HG02870 (cell line): Measurements from ENCODE around the gene IRX1.

ENCODE experiments used
- ATAC-seq: cut with Tn5 transposase; IDR thresholded peaks from one replicate; pipeline ENCODE4 v1.9.1; 2021; ENCODE audit warnings: mild to moderate bottlenecking, moderate library complexity; ENCODE audit not compliant: unreplicated experiment

IRX1 gene

GRCh38 chr5:3595006-3595961 is at the start of gene IRX1:
TSS of gene IRX1 (plus strand) at chr5:3595832. CDS start at chr5:3596106, 274 bp downstream.
- ATAC-seq: no peak

GRCh38 chr5:3546028-3546427 is 49.6 kb upstream of the IRX1 start:
- ATAC-seq: no peak

GRCh38 chr5:3564116-3564515 is 31.5 kb upstream of the IRX1 start:
- ATAC-seq: no peak

- ATAC-seq: no peak
These were observed 30.7 kb upstream of the IRX1 start for GRCh38 chr5:3564827-3565518.

GRCh38 chr5:3584724-3585531 is 10.7 kb upstream of the IRX1 start:
- no peak for ATAC-seq

GRCh38 chr5:3590161-3590966 is 5.3 kb upstream of the IRX1 start:
- ATAC-seq: no peak

- ATAC-seq: no peak
These were observed 4.4 kb upstream of the IRX1 start for GRCh38 chr5:3590967-3591900.

GRCh38 chr5:3592298-3592697 is 3.3 kb upstream of the IRX1 start:
- no peak for ATAC-seq

- no peak for ATAC-seq
These were observed 1.7 kb upstream of the IRX1 start for GRCh38 chr5:3593771-3594509.

- ATAC-seq: no peak
These were observed 1.1 kb upstream of the IRX1 start for GRCh38 chr5:3594510-3595005.

GRCh38 chr5:3596261-3596825 is 711 bp downstream of the IRX1 start:
- ATAC-seq: no peak

GRCh38 chr5:3596857-3597166 is 1.2 kb downstream of the IRX1 start:
- no peak for ATAC-seq

- no peak for ATAC-seq
These were observed 1.8 kb downstream of the IRX1 start for GRCh38 chr5:3597167-3598007.

GRCh38 chr5:3598207-3598606 is 2.6 kb downstream of the IRX1 start:
- ATAC-seq: no peak

GRCh38 chr5:3598769-3599211 is 3.2 kb downstream of the IRX1 start:
- ATAC-seq: no peak

- no peak for ATAC-seq
These were observed 3.8 kb downstream of the IRX1 start for GRCh38 chr5:3599226-3600105.
